ENCODE data around the gene CBFA2T2. TPM values are rescaled to one million over a fixed set of nuclear protein-coding genes. Genes with fewer than 3 reads are reported as not detected.

Gene CBFA2T2
- total and polyA plus RNA-seq, 10 of the 15 experiments (the other 5 are each of a cell fraction or from before 2014, with no cell fraction given), result 0.61 to 8.6 (median 5.5) TPM

DNA sequence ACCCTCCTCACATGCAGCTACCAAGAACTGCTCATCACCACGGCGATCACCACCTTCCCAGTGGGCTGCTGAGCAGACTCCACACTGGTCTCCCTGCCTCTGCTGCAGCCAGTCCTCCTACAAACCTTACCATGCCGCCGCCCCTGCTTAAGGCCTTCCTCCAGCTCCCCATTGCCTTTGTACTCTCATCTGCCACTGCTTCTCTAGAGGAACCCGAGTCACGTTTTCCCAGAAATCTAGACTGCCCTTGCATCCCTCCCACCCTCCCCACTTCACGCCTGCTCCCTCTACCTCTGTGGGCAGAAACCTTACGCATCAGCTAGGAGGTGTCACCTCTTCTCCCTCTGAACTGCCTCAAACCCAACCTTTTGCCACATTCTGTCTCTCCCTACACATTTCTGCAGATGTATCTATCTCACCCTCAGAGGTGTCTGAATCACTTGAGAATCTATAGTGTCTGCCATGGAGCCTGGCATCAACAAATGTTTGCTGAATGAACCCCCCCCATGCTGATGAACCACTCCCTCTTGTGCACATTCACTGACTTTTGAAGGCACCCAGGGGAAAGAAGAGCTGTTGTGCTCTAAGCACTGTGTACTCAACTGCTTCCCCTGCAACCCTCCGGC is 191.9 kb downstream of the CBFA2T2 start (continued):
- TF ChIP-seq, protein P1, sequence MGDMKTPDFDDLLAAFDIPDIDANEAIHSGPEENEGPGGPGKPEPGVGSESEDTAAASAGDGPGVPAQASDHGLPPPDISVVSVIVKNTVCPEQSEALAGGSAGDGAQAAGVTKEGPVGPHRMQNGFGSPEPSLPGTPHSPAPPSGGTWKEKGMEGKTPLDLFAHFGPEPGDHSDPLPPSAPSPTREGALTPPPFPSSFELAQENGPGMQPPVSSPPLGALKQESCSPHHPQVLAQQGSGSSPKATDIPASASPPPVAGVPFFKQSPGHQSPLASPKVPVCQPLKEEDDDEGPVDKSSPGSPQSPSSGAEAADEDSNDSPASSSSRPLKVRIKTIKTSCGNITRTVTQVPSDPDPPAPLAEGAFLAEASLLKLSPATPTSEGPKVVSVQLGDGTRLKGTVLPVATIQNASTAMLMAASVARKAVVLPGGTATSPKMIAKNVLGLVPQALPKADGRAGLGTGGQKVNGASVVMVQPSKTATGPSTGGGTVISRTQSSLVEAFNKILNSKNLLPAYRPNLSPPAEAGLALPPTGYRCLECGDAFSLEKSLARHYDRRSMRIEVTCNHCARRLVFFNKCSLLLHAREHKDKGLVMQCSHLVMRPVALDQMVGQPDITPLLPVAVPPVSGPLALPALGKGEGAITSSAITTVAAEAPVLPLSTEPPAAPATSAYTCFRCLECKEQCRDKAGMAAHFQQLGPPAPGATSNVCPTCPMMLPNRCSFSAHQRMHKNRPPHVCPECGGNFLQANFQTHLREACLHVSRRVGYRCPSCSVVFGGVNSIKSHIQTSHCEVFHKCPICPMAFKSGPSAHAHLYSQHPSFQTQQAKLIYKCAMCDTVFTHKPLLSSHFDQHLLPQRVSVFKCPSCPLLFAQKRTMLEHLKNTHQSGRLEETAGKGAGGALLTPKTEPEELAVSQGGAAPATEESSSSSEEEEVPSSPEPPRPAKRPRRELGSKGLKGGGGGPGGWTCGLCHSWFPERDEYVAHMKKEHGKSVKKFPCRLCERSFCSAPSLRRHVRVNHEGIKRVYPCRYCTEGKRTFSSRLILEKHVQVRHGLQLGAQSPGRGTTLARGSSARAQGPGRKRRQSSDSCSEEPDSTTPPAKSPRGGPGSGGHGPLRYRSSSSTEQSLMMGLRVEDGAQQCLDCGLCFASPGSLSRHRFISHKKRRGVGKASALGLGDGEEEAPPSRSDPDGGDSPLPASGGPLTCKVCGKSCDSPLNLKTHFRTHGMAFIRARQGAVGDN (IDR thresholded peaks at IDR 0.05), result no peak
- TF ChIP-seq, protein P2, sequence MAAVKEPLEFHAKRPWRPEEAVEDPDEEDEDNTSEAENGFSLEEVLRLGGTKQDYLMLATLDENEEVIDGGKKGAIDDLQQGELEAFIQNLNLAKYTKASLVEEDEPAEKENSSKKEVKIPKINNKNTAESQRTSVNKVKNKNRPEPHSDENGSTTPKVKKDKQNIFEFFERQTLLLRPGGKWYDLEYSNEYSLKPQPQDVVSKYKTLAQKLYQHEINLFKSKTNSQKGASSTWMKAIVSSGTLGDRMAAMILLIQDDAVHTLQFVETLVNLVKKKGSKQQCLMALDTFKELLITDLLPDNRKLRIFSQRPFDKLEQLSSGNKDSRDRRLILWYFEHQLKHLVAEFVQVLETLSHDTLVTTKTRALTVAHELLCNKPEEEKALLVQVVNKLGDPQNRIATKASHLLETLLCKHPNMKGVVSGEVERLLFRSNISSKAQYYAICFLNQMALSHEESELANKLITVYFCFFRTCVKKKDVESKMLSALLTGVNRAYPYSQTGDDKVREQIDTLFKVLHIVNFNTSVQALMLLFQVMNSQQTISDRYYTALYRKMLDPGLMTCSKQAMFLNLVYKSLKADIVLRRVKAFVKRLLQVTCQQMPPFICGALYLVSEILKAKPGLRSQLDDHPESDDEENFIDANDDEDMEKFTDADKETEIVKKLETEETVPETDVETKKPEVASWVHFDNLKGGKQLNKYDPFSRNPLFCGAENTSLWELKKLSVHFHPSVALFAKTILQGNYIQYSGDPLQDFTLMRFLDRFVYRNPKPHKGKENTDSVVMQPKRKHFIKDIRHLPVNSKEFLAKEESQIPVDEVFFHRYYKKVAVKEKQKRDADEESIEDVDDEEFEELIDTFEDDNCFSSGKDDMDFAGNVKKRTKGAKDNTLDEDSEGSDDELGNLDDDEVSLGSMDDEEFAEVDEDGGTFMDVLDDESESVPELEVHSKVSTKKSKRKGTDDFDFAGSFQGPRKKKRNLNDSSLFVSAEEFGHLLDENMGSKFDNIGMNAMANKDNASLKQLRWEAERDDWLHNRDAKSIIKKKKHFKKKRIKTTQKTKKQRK (IDR thresholded peaks at IDR 0.05; ENCODE audit: low read depth, low read length), result no peak
- TF ChIP-seq ZNF622 (IDR thresholded peaks at IDR 0.05) (no peak), YY1 (IDR thresholded peaks at IDR 0.05; ENCODE audit: low read depth, low read length) (no peak), SREBF2 (IDR thresholded peaks at IDR 0.05; ENCODE audit: low read length) (no peak), FOS (IDR thresholded peaks at IDR 0.05; ENCODE audit: borderline replicate concordance, extremely low read depth, insufficient read length) (no peak), TBL1XR1 (IDR thresholded peaks at IDR 0.05; ENCODE audit: low read depth, low read length) (no peak)
